Esophagus mucosa (tissue), 1 donor: ENCODE measurements around the gene NOTCH4. TPM values are rescaled to one million over a fixed set of nuclear protein-coding genes. Genes with fewer than 3 reads are reported as not detected.
"Not testable (repeated sequence)": the region's sequence is repeated elsewhere in the genome, so short reads cannot be mapped to it uniquely, and the experiment has no call there.

Source experiments
- ATAC-seq: fragments of 200-7000 bp; cut with Tn5 transposase; one replicate; pipeline ENCODE4 v1.9.1; 2020
- total RNA-seq: library from RNA; stranded (reverse); gene quantifications from one replicate; pipeline ENCODE4 v1.2.4, GENCODE V29; 2023
- donor health status: DM: yes; HTN: yes; CAD: no.

The NOTCH4 gene
- total RNA-seq, 1 donor from 2014 or later: 2.7 TPM

DNA sequence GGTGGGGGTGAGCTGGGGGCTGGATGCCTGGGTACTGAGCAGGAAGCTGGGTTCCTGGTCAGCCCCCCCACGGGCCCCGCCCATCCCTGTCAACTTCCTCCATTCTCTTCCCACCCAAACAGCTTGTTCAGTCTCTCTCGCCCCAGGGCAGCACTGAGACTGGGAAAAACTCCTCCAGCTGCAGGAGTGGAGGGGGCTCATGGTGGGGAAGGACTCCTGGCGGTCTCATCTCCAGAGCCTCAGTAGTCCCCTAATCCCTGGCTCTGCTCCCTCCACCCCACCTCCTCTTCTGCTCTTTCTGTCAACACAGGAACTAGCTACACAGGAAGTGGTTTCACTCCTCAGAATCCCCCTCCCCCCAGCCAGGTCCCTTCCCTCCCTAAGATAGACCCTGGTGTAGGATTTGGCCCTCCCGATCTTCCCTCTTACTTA is 31.2 kb downstream of the NOTCH4 start, which contains the start of gene GPSM3:
GPSM3 (minus strand) TSS at position 36 of the 432 bp plus-strand sequence. CDS start 130 bp downstream, outside the sequence.
- ATAC-seq: no peak

DNA sequence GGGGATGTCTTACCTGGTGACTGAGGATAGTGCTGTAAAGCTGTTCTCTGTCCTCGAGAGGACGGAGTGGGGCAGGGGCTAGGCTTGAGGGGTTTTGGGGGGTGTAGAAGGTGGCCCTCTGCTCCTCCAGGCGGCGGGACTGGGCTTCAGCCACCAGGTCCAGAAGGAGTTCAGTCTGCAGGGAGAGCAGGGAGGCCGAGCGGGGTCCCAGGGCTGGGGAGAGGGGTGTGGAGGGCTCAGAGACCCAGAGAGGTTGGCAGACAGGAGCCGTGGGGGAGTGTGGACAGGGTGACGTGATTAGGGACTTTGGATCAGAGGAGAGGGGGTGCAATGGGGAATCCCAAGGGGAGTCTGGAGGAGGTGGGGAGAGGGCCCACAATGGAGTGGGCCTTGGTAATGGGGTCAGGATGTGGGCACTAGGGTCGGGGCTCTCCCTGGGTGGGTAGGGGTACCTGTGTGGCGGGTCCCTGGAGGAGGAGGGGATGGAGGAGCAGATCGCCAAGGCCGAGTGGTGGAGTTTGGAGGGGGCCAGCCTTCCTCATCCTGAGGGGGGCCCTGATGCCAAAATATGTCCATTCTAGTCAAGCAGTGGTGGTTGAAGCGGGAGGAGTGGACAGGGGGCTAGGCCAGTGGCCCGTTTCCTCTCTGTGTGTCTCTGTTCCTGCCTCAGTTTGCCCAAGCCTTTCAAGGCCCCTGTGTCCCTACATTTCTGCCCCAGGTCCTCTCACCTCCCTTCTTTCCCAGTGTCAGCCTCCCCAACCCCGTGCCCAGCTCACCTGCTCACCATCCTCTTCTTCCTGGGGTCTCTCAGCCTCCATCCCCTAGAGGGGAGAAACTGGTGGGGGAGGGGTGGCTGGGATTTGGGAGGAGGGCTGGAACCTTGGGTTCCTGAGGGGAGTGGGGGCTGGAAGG is 31.9 kb downstream of the NOTCH4 start:
- no peak for ATAC-seq

- ATAC-seq: no peak
Observed at GRCh38 chr6:32190911-32191677, 32.8 kb downstream of the NOTCH4 start.

DNA sequence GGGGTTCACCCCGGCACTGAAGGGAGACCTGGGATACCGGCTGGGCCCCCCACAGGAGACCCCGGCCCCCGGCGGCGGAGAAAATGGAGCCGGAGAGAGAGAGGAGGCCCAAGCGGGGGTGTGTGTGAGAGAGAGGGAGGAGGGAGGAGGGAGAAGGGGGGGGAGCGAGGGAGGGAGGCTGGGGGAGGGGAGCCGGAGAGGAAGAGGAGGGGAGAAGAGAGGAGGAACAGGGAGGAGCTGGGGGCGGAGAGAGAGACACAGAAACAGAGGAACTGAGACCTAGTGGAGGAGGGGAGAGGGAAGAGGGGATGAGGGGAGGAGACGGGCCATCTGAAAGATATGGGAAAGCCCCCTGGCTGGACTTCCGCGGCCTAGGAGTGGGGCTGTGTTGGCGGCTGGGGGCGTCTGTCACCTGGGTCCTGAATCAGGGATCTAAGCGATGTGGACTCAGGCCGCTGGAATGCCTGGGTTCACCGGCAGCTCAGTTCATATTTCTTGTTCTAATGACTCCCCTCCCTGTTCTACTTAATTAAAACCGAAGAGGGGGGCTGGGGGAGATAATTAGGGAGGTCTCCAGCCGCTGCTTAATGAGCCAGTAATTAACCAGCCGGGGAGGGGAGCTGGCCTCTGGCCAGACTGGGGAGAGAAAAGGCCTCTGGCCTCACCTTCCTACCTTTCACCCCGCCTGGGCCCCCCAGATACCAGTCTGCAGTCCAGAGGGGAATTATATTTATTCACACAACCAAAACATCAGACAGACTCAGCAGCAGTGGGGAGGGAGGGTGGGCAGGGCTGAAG is 33.6 kb downstream of the NOTCH4 start, which contains the start of gene PBX2:
PBX2 (minus strand) TSS at position 149 of the 798 bp plus-strand sequence. CDS start 287 bp downstream, outside the sequence.
- ATAC-seq: peak; percentile 74

- ATAC-seq: peak; percentile 0
Observed at GRCh38 chr6:32189742-32190053, 34.2 kb downstream of the NOTCH4 start.

- ATAC-seq: peak; percentile 1
Observed at GRCh38 chr6:32189069-32189741, 34.7 kb downstream of the NOTCH4 start.

DNA sequence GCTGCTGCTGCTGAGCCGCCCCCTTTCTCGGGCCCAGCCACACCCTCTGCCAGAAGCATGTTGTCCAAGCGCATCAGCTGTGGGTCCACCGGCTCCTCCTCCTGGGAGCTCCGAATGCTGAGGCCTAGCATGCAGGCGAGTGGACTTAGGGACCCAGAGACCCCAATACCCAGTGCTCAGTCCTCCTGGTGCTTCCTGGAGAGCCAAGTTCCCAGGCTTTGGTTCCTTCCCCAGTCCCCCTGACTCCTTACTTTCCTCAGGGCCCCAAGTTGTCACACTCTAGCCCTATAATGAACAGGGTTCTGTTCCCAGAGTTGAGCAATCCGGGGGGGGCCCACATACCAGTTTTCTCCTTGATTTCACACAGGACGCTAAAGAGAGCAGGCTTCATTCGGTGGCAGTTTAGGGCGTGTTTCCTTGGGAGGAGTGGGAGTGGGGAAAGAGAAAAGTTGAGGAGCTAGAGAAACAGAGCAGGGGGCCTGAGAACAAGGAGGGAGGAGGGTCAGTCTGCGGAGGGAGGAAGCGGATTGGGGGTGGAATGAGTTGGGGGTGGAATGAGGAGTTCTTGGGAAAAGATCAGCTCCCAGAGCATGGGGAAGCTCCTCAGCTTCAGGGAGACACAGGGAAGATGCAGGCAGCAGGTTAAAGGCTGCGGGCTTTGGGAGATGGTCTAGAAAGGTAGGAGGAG is 35.3 kb downstream of the NOTCH4 start:
- no peak for ATAC-seq

- not testable (repeated sequence) for ATAC-seq
Observed at GRCh38 chr6:32187725-32188380, 36.0 kb downstream of the NOTCH4 start.

GRCh38 chr6:32187009-32187709 is 36.7 kb downstream of the NOTCH4 start:
- ATAC-seq: no peak

DNA sequence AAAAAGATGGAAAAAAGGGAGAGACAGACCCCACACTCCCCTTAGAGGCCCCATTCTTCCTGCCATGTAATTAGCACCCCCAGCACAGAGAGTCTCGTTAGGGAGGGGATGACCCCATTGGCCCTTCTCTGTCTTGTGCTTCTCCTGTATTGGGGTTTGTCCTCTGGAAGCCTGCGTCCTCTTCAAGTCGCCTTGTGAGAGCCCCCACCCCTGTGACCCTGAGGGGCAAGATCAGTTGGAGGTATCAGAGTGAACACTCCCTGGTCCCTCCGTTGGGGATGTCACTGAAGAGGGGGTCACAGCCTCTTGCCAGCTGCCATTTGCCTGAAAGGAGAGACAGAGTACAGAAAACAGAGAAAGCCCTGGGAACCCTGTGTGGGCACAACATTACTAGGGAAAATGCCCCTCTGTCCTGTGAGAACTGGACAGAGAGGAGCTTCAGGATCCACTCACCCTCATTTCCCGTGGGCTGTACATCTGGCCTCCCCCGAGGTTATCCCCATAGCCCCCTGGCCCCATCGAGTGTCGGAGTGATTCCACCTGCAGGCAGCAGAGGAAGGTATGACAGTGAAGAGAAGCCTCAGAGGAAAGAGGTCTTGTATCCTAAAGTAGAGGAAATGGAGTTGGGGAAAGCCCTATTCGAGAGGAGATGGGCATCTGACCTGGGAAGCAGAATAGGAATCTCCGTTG is 37.6 kb downstream of the NOTCH4 start:
- ATAC-seq: not testable (repeated sequence)

- peak; percentile 54 for ATAC-seq
Observed at GRCh38 chr6:32185681-32186131, 38.2 kb downstream of the NOTCH4 start.

DNA sequence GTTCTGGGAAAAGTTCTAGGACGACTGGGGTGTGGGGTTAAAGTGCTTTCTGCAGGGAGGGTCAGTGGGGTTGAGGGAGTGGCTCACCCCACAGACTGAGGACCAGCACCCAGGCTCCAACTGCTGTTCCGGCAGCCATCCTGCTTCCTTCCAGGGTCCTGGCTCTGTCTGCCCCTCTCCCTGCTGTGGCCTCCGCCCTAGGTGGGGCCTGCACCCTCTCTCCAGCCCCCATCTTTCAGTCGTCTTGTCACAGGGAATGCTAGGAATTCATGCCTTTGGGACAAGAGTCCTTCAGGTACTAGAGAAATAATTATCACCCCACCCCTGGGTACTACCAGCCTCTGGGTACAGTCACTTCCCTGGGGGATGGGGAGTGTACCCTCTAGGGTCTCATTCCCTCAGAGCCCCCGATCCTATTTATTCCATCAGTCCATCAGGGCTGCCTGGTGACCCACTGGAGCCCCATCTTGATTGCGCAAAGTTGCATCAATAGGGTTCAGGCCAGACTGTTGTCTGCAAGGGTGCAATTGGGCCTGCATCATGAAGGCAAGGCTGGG is 39.7 kb downstream of the NOTCH4 start, which contains the start of gene AGER:
AGER (minus strand) TSS at position 170 of the 557 bp plus-strand sequence; CDS start at position 139, 31 bp downstream.
- ATAC-seq: no peak

- no peak for ATAC-seq
Observed at GRCh38 chr6:32183483-32184083, 40.3 kb downstream of the NOTCH4 start.

DNA sequence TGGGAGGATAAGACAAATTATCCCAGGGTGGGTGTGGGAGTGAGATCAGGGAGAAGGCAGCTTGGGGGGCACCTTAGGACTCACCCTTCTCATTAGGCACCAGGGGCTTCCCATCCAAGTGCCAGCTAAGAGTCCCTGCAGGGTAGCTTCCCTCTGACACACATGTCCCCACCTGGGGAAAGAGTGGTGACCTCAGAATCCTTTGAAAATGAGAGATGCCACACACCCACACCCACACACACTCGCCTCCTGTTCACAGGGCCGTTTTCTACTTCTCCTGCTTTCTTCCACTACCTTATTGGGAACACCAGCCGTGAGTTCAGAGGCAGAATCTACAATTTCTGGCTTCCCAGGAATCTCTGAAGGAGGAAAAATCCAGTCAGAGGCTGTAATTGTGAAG is 40.8 kb downstream of the NOTCH4 start:
- no peak for ATAC-seq

GRCh38 chr6:32182555-32182981 is 41.3 kb downstream of the NOTCH4 start:
- ATAC-seq: no peak

DNA sequence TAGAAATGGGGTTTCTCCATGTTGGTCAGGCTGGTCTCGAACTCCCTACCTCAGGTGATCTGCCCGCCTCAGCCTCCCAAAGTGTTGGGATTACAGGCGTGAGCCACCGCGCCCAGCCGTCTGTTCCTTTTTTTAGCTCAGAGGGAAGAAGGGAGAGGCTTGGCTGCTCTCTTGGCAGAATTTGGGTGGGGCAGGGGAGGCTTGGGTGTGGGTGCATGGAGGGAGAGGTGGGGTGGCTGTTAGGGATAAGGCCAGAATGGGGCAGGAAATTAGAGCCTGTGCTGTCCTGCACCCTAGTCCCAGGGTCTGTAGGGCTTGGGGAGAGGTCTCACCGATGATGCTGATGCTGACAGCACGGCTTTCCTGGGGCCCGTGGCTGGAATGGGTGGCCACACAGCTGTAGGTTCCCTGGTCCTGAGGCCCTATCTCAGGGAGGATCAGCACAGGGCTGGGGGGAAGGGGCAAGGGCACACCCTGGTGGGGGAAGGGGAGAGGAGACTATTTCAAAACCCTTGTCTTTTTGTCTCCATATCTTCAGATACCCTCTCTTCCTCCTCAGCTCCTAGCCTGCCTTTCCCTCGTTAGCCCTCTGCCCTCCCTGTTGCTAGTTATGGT is 41.8 kb downstream of the NOTCH4 start:
- ATAC-seq: no peak

DNA sequence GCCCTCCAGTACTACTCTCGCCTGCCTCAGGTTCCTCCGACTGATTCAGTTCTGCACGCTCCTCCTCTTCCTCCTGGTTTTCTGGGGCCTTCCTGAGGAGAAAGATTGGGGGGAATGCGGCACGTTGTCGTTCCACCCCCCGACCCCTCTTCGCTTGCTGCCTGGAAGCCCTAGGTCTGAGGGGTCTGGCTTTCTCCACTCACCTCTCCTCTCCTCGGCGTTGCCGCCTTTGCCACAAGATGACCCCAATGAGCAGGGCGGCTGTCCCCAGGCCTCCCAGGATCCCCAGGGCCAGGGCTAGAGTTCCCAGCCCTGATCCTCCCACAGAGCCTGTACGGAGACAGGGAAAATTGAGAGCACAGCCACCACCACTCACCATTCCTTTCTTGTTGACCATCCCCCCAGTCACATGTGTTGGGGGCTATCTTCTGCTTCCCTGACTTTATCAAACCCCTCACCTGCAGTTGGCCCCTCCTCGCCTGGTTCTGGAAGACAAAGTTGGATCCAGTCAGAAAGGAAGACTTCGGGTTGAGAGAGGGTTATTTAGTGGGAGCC is 42.6 kb downstream of the NOTCH4 start:
- ATAC-seq: no peak
